HG02970 (cell line): ENCODE data around the gene JAK3.

Experiments used
- ATAC-seq: cut with Tn5 transposase; IDR thresholded peaks from one replicate; pipeline ENCODE4 v1.9.1; 2021; ENCODE audit warnings: mild to moderate bottlenecking, moderate library complexity, moderate number of reproducible peaks; ENCODE audit not compliant: unreplicated experiment, low FRiP score

The JAK3 gene

GRCh38 chr19:17841810-17842662, 5.7 kb downstream of the JAK3 start:
- ATAC-seq, result no peak

GRCh38 chr19:17841371-17841809, 6.4 kb downstream of the JAK3 start:
- ATAC-seq, result no peak

- no peak for ATAC-seq
These were observed 7.8 kb downstream of the JAK3 start for GRCh38 chr19:17840019-17840418.

GRCh38 chr19:17837972-17838371, 9.8 kb downstream of the JAK3 start:
- no peak for ATAC-seq

GRCh38 chr19:17836530-17836929, 11.3 kb downstream of the JAK3 start:
- ATAC-seq, result no peak

GRCh38 chr19:17835182-17836006, 12.4 kb downstream of the JAK3 start:
- ATAC-seq, result no peak

GRCh38 chr19:17834350-17835181, 13.2 kb downstream of the JAK3 start:
- no peak for ATAC-seq

- no peak for ATAC-seq
These were observed 15.2 kb downstream of the JAK3 start for GRCh38 chr19:17832443-17833208.

GRCh38 chr19:17831419-17831888, 16.3 kb downstream of the JAK3 start:
- ATAC-seq, result no peak

GRCh38 chr19:17830567-17831418, 17.0 kb downstream of the JAK3 start:
- no peak for ATAC-seq

GRCh38 chr19:17829855-17830566, 17.8 kb downstream of the JAK3 start:
- ATAC-seq, result no peak

- no peak for ATAC-seq
These were observed 21.2 kb downstream of the JAK3 start for GRCh38 chr19:17826508-17827056.

GRCh38 chr19:17824339-17824738, 23.4 kb downstream of the JAK3 start:
- ATAC-seq, result no peak

GRCh38 chr19:17821190-17821589, 26.6 kb downstream of the JAK3 start, which contains the start of gene INSL3:
INSL3 (minus strand) TSS chr19:17821519; CDS start chr19:17821506, 13 bp downstream.
- ATAC-seq, result no peak

- no peak for ATAC-seq
These were observed 30.0 kb downstream of the JAK3 start for GRCh38 chr19:17817668-17818363.

- no peak for ATAC-seq
These were observed 35.7 kb downstream of the JAK3 start for GRCh38 chr19:17812099-17812498.

- ATAC-seq, result no peak
These were observed 36.1 kb downstream of the JAK3 start for GRCh38 chr19:17811681-17812080.
